Hepatocyte (in vitro differentiated cells): ENCODE results near the gene SOCS3.

ENCODE experiments used
- EZH2phosphoT487 ChIP-seq: fragments of 200-600 bp; sonication (generic); IDR thresholded peaks from one replicate; pipeline ENCODE4 v1.6.1; 2018; ENCODE audit warnings: antibody characterized with exemption, mild to moderate bottlenecking, low read depth, moderate library complexity; ENCODE audit not compliant: unreplicated experiment, severe bottlenecking
- TF ChIP-seq, protein P1 (sequence below): fragments of 200-600 bp; sonication (generic); IDR thresholded peaks from 2 replicates; pipeline ENCODE4 v1.5.1; 2016; ENCODE audit warnings: antibody characterized with exemption, mild to moderate bottlenecking; ENCODE audit not compliant: poor library complexity

DNA sequence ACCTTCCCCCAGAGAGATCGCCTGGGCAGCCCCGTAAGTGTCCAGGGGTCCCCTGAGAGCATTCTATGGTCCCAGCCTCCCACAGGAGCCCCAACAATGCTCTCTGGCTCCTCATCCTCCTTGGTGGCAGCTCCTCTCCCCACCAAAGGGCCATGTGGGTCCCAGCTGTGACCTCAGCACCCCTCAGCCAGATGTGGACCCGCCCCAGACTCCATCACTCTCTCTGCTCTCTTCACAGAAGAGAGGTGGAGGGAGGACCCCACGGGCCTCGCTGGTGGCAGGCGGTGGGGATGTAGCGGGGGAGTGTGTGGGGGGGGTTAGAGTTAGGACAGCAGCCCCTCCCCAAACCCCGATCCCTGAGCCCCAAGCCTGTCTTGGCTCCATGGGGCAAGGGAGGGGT is 41.0 kb downstream of the SOCS3 start:
- TF ChIP-seq, protein P1, sequence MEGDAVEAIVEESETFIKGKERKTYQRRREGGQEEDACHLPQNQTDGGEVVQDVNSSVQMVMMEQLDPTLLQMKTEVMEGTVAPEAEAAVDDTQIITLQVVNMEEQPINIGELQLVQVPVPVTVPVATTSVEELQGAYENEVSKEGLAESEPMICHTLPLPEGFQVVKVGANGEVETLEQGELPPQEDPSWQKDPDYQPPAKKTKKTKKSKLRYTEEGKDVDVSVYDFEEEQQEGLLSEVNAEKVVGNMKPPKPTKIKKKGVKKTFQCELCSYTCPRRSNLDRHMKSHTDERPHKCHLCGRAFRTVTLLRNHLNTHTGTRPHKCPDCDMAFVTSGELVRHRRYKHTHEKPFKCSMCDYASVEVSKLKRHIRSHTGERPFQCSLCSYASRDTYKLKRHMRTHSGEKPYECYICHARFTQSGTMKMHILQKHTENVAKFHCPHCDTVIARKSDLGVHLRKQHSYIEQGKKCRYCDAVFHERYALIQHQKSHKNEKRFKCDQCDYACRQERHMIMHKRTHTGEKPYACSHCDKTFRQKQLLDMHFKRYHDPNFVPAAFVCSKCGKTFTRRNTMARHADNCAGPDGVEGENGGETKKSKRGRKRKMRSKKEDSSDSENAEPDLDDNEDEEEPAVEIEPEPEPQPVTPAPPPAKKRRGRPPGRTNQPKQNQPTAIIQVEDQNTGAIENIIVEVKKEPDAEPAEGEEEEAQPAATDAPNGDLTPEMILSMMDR, result no peak
- no peak for TF ChIP-seq EZH2phosphoT487
